Endothelial cell of umbilical vein (primary cell): ENCODE data around the gene PYGO1.

Source experiments
- CTCF ChIP-seq, 2 donors: IDR thresholded peaks; 1 replicate in 1 of 2; 2 replicates in 1 of 2; pipeline ENCODE4 v1.5.1; 2011; ENCODE audit warnings: low read length in 2 of 2, mild to moderate bottlenecking in 2 of 2, moderate library complexity in 2 of 2, control low read depth in 1 of 2, inconsistent platforms in 1 of 2, low read depth in 1 of 2; ENCODE audit not compliant: insufficient read depth in 1 of 2; ENCODE audit errors: extremely low read depth in 1 of 2
- POLR2A ChIP-seq: IDR thresholded peaks from 2 replicates; pipeline ENCODE4 v1.6.1; 2012; ENCODE audit warnings: low read depth, mild to moderate bottlenecking, control low read depth, low read length
- POLR2AphosphoS5 ChIP-seq: IDR thresholded peaks from 2 replicates; pipeline ENCODE4 v1.6.1; 2012; ENCODE audit warnings: low read depth, mild to moderate bottlenecking, control low read depth, low read length, moderate library complexity; ENCODE audit not compliant: insufficient read depth

GRCh38 chr15:55514414-55514850 lies 73.7 kb downstream of the PYGO1 start:
- TF ChIP-seq CTCF (IDR thresholded peaks at IDR 0.05; ENCODE audit: extremely low read depth in 1 of 2, insufficient read depth in 1 of 2, low read depth in 1 of 2, low read length in 2 of 2) = no peak
- no peak for TF ChIP-seq POLR2AphosphoS5
- TF ChIP-seq POLR2A = no peak
